ENCODE measurements around the gene SMPX.

SMPX gene

GRCh38 chrX:21757960-21758359 lies at the start of gene SMPX:
SMPX (minus strand) TSS chrX:21758116; CDS start chrX:21754290, 3,826 bp downstream.
- no peak within 1 kb of the TSS for H3K4me3 ChIP-seq (ENCODE audit: low read depth, low read length)
- TF ChIP-seq, protein P1, sequence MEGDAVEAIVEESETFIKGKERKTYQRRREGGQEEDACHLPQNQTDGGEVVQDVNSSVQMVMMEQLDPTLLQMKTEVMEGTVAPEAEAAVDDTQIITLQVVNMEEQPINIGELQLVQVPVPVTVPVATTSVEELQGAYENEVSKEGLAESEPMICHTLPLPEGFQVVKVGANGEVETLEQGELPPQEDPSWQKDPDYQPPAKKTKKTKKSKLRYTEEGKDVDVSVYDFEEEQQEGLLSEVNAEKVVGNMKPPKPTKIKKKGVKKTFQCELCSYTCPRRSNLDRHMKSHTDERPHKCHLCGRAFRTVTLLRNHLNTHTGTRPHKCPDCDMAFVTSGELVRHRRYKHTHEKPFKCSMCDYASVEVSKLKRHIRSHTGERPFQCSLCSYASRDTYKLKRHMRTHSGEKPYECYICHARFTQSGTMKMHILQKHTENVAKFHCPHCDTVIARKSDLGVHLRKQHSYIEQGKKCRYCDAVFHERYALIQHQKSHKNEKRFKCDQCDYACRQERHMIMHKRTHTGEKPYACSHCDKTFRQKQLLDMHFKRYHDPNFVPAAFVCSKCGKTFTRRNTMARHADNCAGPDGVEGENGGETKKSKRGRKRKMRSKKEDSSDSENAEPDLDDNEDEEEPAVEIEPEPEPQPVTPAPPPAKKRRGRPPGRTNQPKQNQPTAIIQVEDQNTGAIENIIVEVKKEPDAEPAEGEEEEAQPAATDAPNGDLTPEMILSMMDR (conservative IDR thresholded peaks at IDR 0.05; ENCODE audit: low read depth, low read length) = no peak
- DNase-seq (ENCODE audit: low read depth) = no peak

DNA sequence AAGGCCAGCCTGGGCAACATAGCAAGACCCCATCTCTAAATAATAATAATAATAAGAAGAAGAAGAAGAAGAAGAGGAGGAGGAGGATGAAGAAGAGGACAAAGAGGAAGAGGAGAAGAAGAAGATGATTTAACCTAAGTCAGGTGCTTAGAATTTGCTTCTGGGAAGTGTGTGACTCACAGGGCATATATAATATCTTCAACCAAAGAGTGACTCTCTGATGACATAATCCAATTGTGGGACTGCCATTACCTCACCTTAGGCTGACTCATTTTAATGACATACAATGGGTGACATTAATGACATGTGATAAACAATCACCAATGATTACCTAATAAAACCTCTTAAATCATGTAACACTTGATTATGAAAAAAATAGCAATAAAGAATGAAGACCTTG lies 48.8 kb upstream of the SMPX start:
- no peak overlapping the region for H3K4me3 ChIP-seq (ENCODE audit: low read depth, low read length)
- TF ChIP-seq, protein P1 (conservative IDR thresholded peaks at IDR 0.05; ENCODE audit: low read depth, low read length) = no peak
- DNase-seq (ENCODE audit: low read depth) = no peak

DNA sequence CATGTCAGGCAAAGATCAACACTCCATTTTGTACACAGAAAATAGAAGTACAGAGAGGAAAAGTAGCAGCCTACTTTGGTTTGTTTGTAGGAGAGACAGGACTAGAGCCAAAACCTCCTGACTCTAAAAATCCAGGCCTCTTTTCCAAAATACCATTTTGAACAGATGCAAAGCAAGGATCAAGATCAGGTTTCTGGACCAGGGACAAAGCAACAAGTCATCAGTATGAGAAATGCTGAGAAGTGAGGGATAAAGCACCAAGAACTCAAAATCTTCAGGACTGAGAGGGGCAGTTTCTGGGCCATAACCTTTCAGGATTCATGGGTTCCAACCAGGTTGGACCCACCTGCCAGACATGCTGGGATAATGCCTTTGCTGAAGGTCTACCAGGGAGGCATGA lies 44.9 kb upstream of the SMPX start:
- DNase-seq (ENCODE audit: low read depth) = no peak
- TF ChIP-seq, protein P1 (conservative IDR thresholded peaks at IDR 0.05; ENCODE audit: low read depth, low read length) = no peak

GRCh38 chrX:21802054-21802670 lies 44.2 kb upstream of the SMPX start:
- H3K4me3 ChIP-seq (ENCODE audit: low read depth, low read length) = no peak overlapping the region
- TF ChIP-seq, protein P1 (conservative IDR thresholded peaks at IDR 0.05; ENCODE audit: low read depth, low read length) = no peak
- DNase-seq (ENCODE audit: low read depth) = no peak

More for the DNA sequence above, 44.9 kb upstream of the SMPX start:
- no peak overlapping the region for H3K4me3 ChIP-seq (ENCODE audit: low read depth, low read length)

DNA sequence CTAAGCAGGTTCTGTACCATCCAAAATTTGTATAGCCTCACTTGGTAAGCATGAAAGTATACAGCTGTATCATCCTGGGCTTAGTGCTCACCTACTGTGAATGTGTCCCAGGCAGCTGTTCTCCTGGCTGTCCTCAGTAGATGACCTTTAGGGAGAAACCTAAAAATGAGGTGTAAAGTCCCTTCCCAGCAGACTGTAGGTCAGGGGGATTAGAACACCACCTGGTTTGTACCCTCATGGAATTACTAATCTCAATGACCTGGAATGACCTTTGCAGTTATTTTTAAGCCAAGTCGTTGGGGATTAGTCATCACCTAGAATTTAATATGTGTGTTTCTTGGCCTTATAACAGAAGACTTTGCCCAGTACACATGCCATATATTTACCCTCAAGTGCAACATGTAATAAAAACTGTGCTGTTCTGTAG lies 42.4 kb upstream of the SMPX start:
- no peak overlapping the region for H3K4me3 ChIP-seq (ENCODE audit: low read depth, low read length)
- peak; percentile 22 for DNase-seq (ENCODE audit: low read depth)
- TF ChIP-seq, protein P1 (conservative IDR thresholded peaks at IDR 0.05; ENCODE audit: low read depth, low read length) = no peak

GRCh38 chrX:21799767-21800166 lies 41.9 kb upstream of the SMPX start:
- TF ChIP-seq, protein P1 (conservative IDR thresholded peaks at IDR 0.05; ENCODE audit: low read depth, low read length) = no peak
- H3K4me3 ChIP-seq (ENCODE audit: low read depth, low read length) = no peak overlapping the region
- no peak for DNase-seq (ENCODE audit: low read depth)

GRCh38 chrX:21798677-21799219 lies 40.8 kb upstream of the SMPX start:
- TF ChIP-seq, protein P1 (conservative IDR thresholded peaks at IDR 0.05; ENCODE audit: low read depth, low read length) = no peak
- no peak overlapping the region for H3K4me3 ChIP-seq (ENCODE audit: low read depth, low read length)
- DNase-seq (ENCODE audit: low read depth) = peak; percentile 87
